Activated CD4-positive, alpha-beta T cell treated with anti-CD3 and anti-CD28 coated beads for 36 hours (primary cell): ENCODE measurements around the gene XRRA1. TPM values are rescaled to one million over a fixed set of nuclear protein-coding genes. Genes with fewer than 3 reads are reported as not detected.
"Not testable (repeated sequence)": the region's sequence is repeated elsewhere in the genome, so short reads cannot be mapped to it uniquely, and the experiment has no call there.

Experiments used
- ATAC-seq: fragments of 200-7000 bp; cut with Tn5 transposase; one replicate; pipeline ENCODE4 v1.10.0; 2021; ENCODE audit warnings: mild to moderate bottlenecking, moderate library complexity
- CTCF ChIA-PET: fragments of 350-600 bp; sonication (Branson Sonifier 250); formaldehyde crosslinking; loops from one replicate; lab custom pipeline; 2021; ENCODE audit warnings: antibody characterized with exemption; lab: Charles Lee
- POLR2A ChIA-PET: fragments of 350-600 bp; sonication (Branson Sonifier 250); formaldehyde crosslinking; loops from one replicate; lab custom pipeline; 2021; ENCODE audit warnings: antibody characterized with exemption, inconsistent platforms; lab: Charles Lee
- DNase-seq: peaks from one replicate; pipeline ENCODE4 v3.0.0-alpha.2; 2020
- H3K27ac Mint-ChIP-seq: one replicate; pipeline ENCODE4 v1.8.0; 2021; ENCODE audit warnings: mixed read lengths
- H3K27me3 Mint-ChIP-seq: one replicate; pipeline ENCODE4 v1.8.0; 2021; ENCODE audit warnings: mixed read lengths
- H3K36me3 Mint-ChIP-seq: one replicate; pipeline ENCODE4 v1.8.0; 2021; ENCODE audit warnings: low read depth, mixed read lengths
- H3K4me1 Mint-ChIP-seq: one replicate; pipeline ENCODE4 v1.8.0; 2021; ENCODE audit warnings: mixed read lengths
- H3K4me3 Mint-ChIP-seq: one replicate; pipeline ENCODE4 v1.8.0; 2021; ENCODE audit warnings: mild to moderate bottlenecking, moderate library complexity, mixed read lengths
- H3K9me3 Mint-ChIP-seq: one replicate; pipeline ENCODE4 v1.8.0; 2021; ENCODE audit warnings: low read depth, mixed read lengths
- intact Hi-C, 2 experiments: fragments of 100-400 bp; cut with DNase I in 1 of 2; cut with micrococcal nuclease in 1 of 2; formaldehyde crosslinking; loops; one replicate each; pipeline versions ENCODE4 v1.14.2 to v1.15.1; 2022 to 2024; cut with DNase I, micrococcal nuclease
- total RNA-seq, 2 experiments: library from RNA; stranded (reverse); gene quantifications; one replicate each; pipeline ENCODE4 v1.2.3, GENCODE V29; 2021

XRRA1 gene
- total RNA-seq, 2 experiments from 2014 or later: 7.8 to 11.9 TPM

DNA sequence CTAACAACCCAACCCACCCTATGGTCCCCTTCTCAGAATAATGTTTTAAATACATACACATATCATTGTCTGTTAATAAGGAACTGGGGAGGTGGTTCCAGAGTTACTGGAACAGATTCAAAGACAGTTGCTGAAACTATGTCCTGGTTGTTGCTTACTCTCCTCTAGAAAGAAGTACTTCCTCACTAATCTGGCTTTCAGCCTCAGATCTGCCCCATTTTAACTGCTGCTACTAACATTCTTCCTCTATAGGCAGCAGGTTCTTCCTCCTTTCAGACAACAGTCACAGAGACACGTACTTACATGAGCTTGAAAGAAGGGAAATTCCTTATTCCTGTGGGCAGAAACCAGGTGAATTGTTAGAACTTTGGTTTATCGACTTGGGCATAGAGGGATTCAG is 31.7 kb upstream of the XRRA1 start:
- no peak for ATAC-seq
- Mint-ChIP-seq H3K27me3 (no peaks in the 10 kb centered on the region), H3K36me3 (peaks cover 19% of the 10 kb centered on the region), H3K27ac (no peak overlapping the region), H3K4me1 (no peaks in the 10 kb centered on the region), H3K4me3 (no peak overlapping the region), H3K9me3 (no peaks in the 10 kb centered on the region)
- intact Hi-C loops: loop anchor here in 1 of 2 experiments (10.0 kb wide), 1 partner anchor 586 kb away; the partner anchor contains the start of gene PGM2L1
- POLR2A ChIA-PET: no interaction called here
- CTCF ChIA-PET: interaction anchor here (0.7 kb wide), 1 partner anchor 261 kb away, joined by 3 read pairs; no protein-coding TSS in a partner anchor
- DNase-seq: no peak

DNA sequence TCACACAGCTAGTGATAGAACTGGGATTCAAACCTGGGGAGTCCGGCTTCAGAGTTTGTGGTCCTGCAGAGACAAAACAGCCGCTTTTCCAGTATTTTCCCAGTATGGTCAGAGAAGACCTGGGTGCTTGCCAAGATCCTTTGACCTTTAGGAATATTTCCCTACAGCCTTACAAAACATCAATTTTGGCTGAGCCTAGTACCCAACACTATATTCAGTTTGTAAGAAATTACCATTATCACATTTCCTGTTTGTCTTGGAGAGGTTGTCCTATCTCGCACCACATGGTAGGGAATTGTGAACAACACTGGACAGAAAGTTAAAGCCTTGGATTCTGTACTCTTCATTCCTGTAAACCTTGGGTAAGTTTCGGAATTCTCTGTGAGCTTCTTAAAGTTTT is 29.1 kb upstream of the XRRA1 start:
- peaks cover 36% of the 10 kb centered on the region for H3K36me3 Mint-ChIP-seq
- no peak overlapping the region for H3K4me3 Mint-ChIP-seq
- CTCF ChIA-PET: interaction anchor here (0.6 to 1.0 kb wide), 3 partner anchors 9 to 271 kb away, joined by 3 to 4 read pairs (median 3); no protein-coding TSS in a partner anchor
- POLR2A ChIA-PET: no interaction called here
- DNase-seq (no peak), ATAC-seq (no peak)
- no peak overlapping the region for H3K27ac Mint-ChIP-seq
- H3K27me3 Mint-ChIP-seq: no peaks in the 10 kb centered on the region
- peaks cover under 1% of the 10 kb centered on the region for H3K4me1 Mint-ChIP-seq
- no peaks in the 10 kb centered on the region for H3K9me3 Mint-ChIP-seq
- intact Hi-C loops: no loop called here

- Mint-ChIP-seq H3K4me3 (no peak overlapping the region), H3K4me1 (peaks cover 2% of the 10 kb centered on the region), H3K36me3 (peaks cover 39% of the 10 kb centered on the region), H3K9me3 (no peaks in the 10 kb centered on the region), H3K27ac (no peak overlapping the region), H3K27me3 (no peaks in the 10 kb centered on the region)
- ChIA-PET CTCF (interaction anchor here (0.6 to 0.8 kb wide), 2 partner anchors 21 to 876 kb away, joined by 3 read pairs; no protein-coding TSS in a partner anchor), POLR2A (no interaction called here)
- intact Hi-C loops: no loop called here
- ATAC-seq: no peak
- DNase-seq: no peak
Observed at GRCh38 chr11:74971424-74971823, 22.5 kb upstream of the XRRA1 start.

DNA sequence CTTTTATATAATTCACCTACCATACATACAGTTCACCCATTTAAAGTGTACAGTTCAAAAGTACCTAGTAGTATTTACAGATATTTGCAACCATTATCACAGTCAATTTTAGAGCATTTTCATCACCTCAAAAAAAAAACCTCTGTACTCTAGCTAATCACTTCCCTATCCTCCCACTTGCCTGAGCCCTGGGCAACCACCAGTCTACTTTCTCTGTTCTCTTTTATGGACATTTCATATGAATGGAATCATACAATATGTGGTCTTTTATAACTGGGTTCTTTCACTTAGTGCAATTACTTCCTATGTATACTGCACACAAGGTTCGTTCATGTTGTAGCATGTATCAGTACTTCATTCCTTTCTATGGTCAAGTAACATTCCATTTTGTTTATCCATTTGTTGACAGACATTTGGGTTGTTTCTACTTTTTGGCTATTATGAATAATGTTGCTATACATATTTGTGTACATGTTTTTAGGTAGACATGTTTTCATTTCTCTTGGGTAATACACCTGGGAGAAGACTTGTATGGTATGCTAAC is 22.0 kb upstream of the XRRA1 start:
- no peak for ATAC-seq
- DNase-seq: no peak
- H3K4me3 Mint-ChIP-seq: no peak overlapping the region
- no peaks in the 10 kb centered on the region for H3K27me3 Mint-ChIP-seq
- POLR2A ChIA-PET: no interaction called here
- H3K27ac Mint-ChIP-seq: no peak overlapping the region
- H3K4me1 Mint-ChIP-seq: peaks cover 2% of the 10 kb centered on the region
- CTCF ChIA-PET: interaction anchor here (0.8 kb wide), 1 partner anchor 877 kb away, joined by 3 read pairs; no protein-coding TSS in a partner anchor
- intact Hi-C loops: no loop called here
- peaks cover 37% of the 10 kb centered on the region for H3K36me3 Mint-ChIP-seq
- H3K9me3 Mint-ChIP-seq: no peaks in the 10 kb centered on the region

DNA sequence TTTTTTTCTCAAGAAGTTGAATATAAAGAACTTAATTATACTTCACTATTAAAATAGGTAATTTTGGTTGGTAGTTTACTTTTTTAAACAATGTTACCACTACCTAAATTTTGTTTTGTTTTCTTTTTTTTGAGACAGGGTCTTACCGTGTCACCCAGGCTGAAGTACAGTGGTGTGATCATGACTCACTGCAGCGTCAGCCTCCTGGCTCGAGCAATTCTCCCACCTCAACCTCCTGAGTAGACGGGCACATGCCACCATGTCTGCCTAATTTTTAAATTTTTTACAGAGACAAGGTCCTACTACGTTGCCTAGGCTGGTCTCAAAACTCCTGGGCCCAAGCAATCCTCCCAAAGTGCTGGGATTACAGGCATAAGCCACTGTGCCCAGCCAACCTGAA is 17.8 kb upstream of the XRRA1 start:
- CTCF ChIA-PET: no interaction called here
- intact Hi-C loops: no loop called here
- no peak overlapping the region for H3K4me3 Mint-ChIP-seq
- no peak for ATAC-seq
- peaks cover 33% of the 10 kb centered on the region for H3K36me3 Mint-ChIP-seq
- no peak for DNase-seq
- H3K27ac Mint-ChIP-seq: no peak overlapping the region
- H3K9me3 Mint-ChIP-seq: no peaks in the 10 kb centered on the region
- no peaks in the 10 kb centered on the region for H3K27me3 Mint-ChIP-seq
- POLR2A ChIA-PET: interaction anchor here (0.6 kb wide), 1 partner anchor 18 kb away, joined by 5 read pairs; the partner anchor contains the start of gene XRRA1
- H3K4me1 Mint-ChIP-seq: peaks cover 17% of the 10 kb centered on the region

GRCh38 chr11:74960128-74960527 is 11.2 kb upstream of the XRRA1 start:
- peaks cover 62% of the 10 kb centered on the region for H3K4me1 Mint-ChIP-seq
- H3K27me3 Mint-ChIP-seq, H3K4me3 Mint-ChIP-seq, DNase-seq, ATAC-seq, intact Hi-C loops, H3K9me3 Mint-ChIP-seq, H3K27ac Mint-ChIP-seq: not testable (repeated sequence)
- H3K36me3 Mint-ChIP-seq: peaks cover 34% of the 10 kb centered on the region
- POLR2A ChIA-PET: interaction anchor here (0.7 kb wide), 1 partner anchor 352 kb away, joined by 3 read pairs; no protein-coding TSS in a partner anchor
- CTCF ChIA-PET: interaction anchor here (0.6 to 1.4 kb wide), 5 partner anchors 9 to 23 kb away, joined by 3 read pairs; partner anchors contain the start of genes SPCS2 and XRRA1

DNA sequence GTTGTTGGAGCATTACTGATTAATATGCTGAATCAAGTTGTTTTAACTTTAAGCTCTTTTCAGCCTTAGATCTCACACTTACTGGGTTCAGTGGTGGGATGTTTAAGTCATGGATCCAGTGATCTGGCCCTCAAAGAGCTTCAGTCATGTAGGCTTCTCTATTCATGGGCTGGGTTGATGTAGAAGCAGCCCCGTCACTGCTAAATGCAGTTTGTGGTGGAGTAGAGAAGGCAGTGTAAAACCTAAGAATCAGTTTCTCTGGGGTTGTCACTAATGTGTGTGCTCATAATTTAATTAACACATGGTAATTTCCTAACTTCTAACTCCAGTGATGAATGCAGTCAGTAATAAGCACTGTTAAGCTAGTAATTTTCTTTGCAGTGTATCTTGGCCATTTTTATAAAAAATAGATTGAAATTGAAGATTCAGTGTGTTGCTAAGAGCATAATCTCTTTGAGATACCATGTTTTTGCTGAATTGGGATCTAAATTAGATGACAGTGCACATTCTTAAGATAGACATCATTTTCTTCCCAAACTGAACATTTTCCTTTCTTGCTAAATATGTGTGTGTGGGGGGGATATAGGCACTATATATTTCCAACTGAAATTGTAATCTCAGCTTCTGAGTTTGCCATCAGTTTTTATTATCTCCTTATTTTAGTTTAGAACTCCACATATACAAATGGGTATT is 9.2 kb upstream of the XRRA1 start:
- Mint-ChIP-seq H3K36me3 (peaks cover 29% of the 10 kb centered on the region), H3K4me1 (peaks cover 74% of the 10 kb centered on the region), H3K27me3 (no peaks in the 10 kb centered on the region), H3K27ac (no peak overlapping the region), H3K9me3 (no peaks in the 10 kb centered on the region), H3K4me3 (no peak overlapping the region)
- ChIA-PET CTCF (interaction anchor here (0.5 to 1.0 kb wide), 2 partner anchors 29 to 181 kb away, joined by 3 to 5 read pairs; no protein-coding TSS in a partner anchor), POLR2A (no interaction called here)
- DNase-seq (no peak), ATAC-seq (no peak)
- intact Hi-C loops: no loop called here

- Mint-ChIP-seq H3K4me1 (peaks cover 74% of the 10 kb centered on the region), H3K27ac (no peak overlapping the region), H3K36me3 (peaks cover 29% of the 10 kb centered on the region), H3K27me3 (no peaks in the 10 kb centered on the region), H3K4me3 (no peak overlapping the region), H3K9me3 (no peaks in the 10 kb centered on the region)
- intact Hi-C loops: no loop called here
- no peak for DNase-seq
- ChIA-PET CTCF (interaction anchor here (1.0 to 1.9 kb wide), 4 partner anchors 9 to 292 kb away, joined by 3 to 7 read pairs (median 4); no protein-coding TSS in a partner anchor), POLR2A (interaction anchor here (0.7 kb wide), 1 partner anchor 133 kb away, joined by 4 read pairs; no protein-coding TSS in a partner anchor)
- no peak for ATAC-seq
Observed at GRCh38 chr11:74956397-74957015, 7.6 kb upstream of the XRRA1 start.

- Mint-ChIP-seq H3K4me1 (peaks cover 75% of the 10 kb centered on the region), H3K36me3 (peaks cover 38% of the 10 kb centered on the region), H3K27ac (no peak overlapping the region), H3K27me3 (no peaks in the 10 kb centered on the region), H3K4me3 (no peak overlapping the region), H3K9me3 (no peaks in the 10 kb centered on the region)
- intact Hi-C loops: no loop called here
- POLR2A ChIA-PET: interaction anchor here (0.6 kb wide), 1 partner anchor 11 kb away, joined by 4 read pairs; no protein-coding TSS in a partner anchor
- DNase-seq (no peak), ATAC-seq (no peak)
- CTCF ChIA-PET: interaction anchor here (0.6 to 1.3 kb wide), 5 partner anchors 8 to 69 kb away, joined by 3 to 4 read pairs (median 4); partner anchors contain the start of gene NEU3
Observed at GRCh38 chr11:74954199-74954598, 5.3 kb upstream of the XRRA1 start.

GRCh38 chr11:74953451-74953850 is 4.6 kb upstream of the XRRA1 start:
- Mint-ChIP-seq H3K27ac (no peak overlapping the region), H3K36me3 (peaks cover 36% of the 10 kb centered on the region), H3K4me3 (no peak overlapping the region), H3K27me3 (no peaks in the 10 kb centered on the region), H3K4me1 (peaks cover 69% of the 10 kb centered on the region), H3K9me3 (no peaks in the 10 kb centered on the region)
- ChIA-PET POLR2A (interaction anchor here (0.6 kb wide), 1 partner anchor 12 kb away, joined by 4 read pairs; no protein-coding TSS in a partner anchor), CTCF (interaction anchor here (0.5 to 1.4 kb wide), 8 partner anchors 21 to 309 kb away, joined by 3 to 4 read pairs (median 3); partner anchors contain the start of gene NEU3)
- ATAC-seq (no peak), DNase-seq (no peak)
- intact Hi-C loops: no loop called here

DNA sequence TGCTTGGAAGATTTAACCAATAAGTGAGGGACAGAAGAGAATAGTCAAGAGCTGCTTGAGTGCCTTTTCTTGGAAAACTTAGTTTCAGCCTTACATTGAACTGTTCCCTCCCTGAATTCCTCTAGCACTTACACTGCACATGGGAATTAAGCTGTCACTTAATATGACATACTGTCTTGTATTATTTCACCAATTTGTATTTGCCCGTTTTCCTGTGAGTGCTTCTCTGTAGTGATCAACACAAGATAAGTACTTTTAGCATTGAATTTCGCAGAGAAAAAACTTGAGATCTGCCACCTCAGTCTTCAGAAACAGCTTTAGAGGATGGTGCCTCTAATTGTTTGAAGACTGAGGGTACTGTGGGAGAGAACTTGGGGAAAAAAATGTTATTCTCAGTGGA is 3.9 kb upstream of the XRRA1 start:
- ATAC-seq (no peak), DNase-seq (no peak)
- Mint-ChIP-seq H3K27ac (no peak overlapping the region), H3K4me1 (peaks cover 63% of the 10 kb centered on the region), H3K9me3 (no peaks in the 10 kb centered on the region), H3K4me3 (no peak overlapping the region), H3K27me3 (no peaks in the 10 kb centered on the region), H3K36me3 (peaks cover 35% of the 10 kb centered on the region)
- ChIA-PET CTCF (interaction anchor here (0.5 to 1.4 kb wide), 6 partner anchors 22 to 310 kb away, joined by 3 to 4 read pairs (median 3); partner anchors contain the start of gene NEU3), POLR2A (interaction anchor here (0.6 kb wide), 1 partner anchor 289 kb away, joined by 3 read pairs; no protein-coding TSS in a partner anchor)
- intact Hi-C loops: no loop called here
